ENCODE results near the gene RTP5. TPM values are rescaled to one million over a fixed set of nuclear protein-coding genes. Genes with fewer than 3 reads are reported as not detected.

RTP5 gene
- total and polyA plus RNA-seq, 5 donors: 0.05 TPM; not detected in 4

Other genes with a start within 250 kb of the RTP5 start
- gene THAP4, start 232.6 kb upstream of the RTP5 start, total RNA-seq: 100 to 1,000 TPM in 1 of 4 donors, 10 to 100 TPM in 3; 74.2 to 103 (median 90.3) TPM
- gene THAP4, start 232.6 kb upstream of the RTP5 start, polyA plus RNA-seq: 126 TPM
- 10 to 100 TPM; 46.5 to 53.8 (median 47.5) TPM for gene ATG4B, start 232.0 kb upstream of the RTP5 start, total RNA-seq
- 40.3 TPM for gene ATG4B, start 232.0 kb upstream of the RTP5 start, polyA plus RNA-seq
- 10 to 100 TPM in 1 of 4 donors, 1 to 10 TPM in 3; 7.3 to 11.4 (median 9.1) TPM for gene DTYMK, start 182.9 kb upstream of the RTP5 start, total RNA-seq
- 10.9 TPM for gene DTYMK, start 182.9 kb upstream of the RTP5 start, polyA plus RNA-seq
- gene ING5, start 167.7 kb upstream of the RTP5 start, total RNA-seq: 10 to 100 TPM; 20.8 to 21.7 (median 21.0) TPM
- gene ING5, start 167.7 kb upstream of the RTP5 start, polyA plus RNA-seq: 25.6 TPM
- 10 to 100 TPM; 16.1 to 22.3 (median 18.3) TPM for gene D2HGDH, start 135.1 kb upstream of the RTP5 start, total RNA-seq
- 16.0 TPM for gene D2HGDH, start 135.1 kb upstream of the RTP5 start, polyA plus RNA-seq
- under 1 TPM in 2 of 4 donors, not detected in 2; 0.23 to 0.29 TPM for gene GAL3ST2, start 92.9 kb upstream of the RTP5 start, total RNA-seq
- gene GAL3ST2, start 92.9 kb upstream of the RTP5 start, polyA plus RNA-seq: 0.09 TPM
- 1 to 10 TPM in 1 of 4 donors, under 1 TPM in 2, not detected in 1; 0.17 to 1.4 (median 0.84) TPM for gene NEU4, start 60.5 kb upstream of the RTP5 start, total RNA-seq
- 0.68 TPM for gene NEU4, start 60.5 kb upstream of the RTP5 start, polyA plus RNA-seq
- 1 to 10 TPM; 5.2 to 6.8 (median 5.4) TPM for gene PDCD1, start 10.8 kb upstream of the RTP5 start, total RNA-seq
- gene PDCD1, start 10.8 kb upstream of the RTP5 start, polyA plus RNA-seq: 7.4 TPM

Data from right cardiac atrium (tissue), 5 donors.